NCI-H2029 (cell line): ENCODE measurements around the gene CAV1.

ENCODE experiments used
- DNase-seq: peaks from one replicate; lab custom pipeline; 2025; lab: John Stamatoyannopoulos, UW

Gene CAV1

DNA sequence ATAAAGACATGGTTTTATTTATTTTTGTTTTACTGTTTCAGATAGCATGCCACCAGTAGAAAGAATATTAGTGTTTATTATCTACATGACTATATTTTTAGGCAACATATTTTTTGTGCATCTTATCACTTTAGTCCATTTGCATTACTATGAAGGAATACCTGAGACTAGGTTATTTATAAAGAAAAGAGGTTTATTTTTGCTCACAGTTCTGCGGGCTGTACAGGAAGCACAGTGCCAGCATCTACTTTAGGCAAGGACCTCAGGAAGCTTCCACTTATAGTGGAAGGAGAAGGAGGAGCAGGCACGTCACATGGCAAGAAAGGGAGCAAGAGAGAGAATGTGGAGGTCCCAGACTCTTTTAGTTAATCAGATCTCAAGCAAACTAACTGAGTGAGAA lies 19.6 kb upstream of the CAV1 start:
- no peak for DNase-seq

- DNase-seq: no peak
Measured at GRCh38 chr7:116505823-116506222, 19.0 kb upstream of the CAV1 start.

DNA sequence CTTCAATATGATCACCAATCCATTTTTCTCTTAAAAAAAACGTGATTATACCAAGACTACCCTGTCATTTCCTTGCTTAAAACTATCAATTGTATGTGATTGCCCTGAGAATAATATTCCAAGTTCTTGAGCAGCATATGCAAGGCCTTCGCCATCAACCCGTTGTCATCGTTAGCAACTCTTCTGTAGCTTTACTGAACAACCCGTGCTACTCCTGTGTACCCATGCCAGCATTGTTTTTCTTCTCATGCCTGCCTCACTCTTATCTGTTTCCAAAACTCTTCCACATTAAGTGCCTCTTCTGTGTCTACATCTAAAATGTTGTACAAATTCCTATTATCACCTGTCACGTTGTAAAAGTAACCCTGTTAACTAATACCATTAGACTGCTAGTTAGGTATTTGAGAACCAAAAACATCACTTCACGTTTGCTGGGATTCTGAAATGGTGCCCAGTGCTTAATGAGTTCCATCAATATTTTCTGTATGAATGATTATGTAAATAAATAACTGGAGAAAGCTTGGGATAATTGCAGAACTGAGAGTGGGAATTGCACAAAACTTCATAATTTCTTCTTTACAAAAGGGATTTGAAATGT lies 14.8 kb upstream of the CAV1 start:
- DNase-seq: no peak

GRCh38 chr7:116510795-116511194 lies 14.0 kb upstream of the CAV1 start:
- no peak for DNase-seq

- peak; percentile 44 for DNase-seq
Measured at GRCh38 chr7:116511552-116512519, 13.0 kb upstream of the CAV1 start.

- DNase-seq: no peak
Measured at GRCh38 chr7:116512520-116513188, 12.2 kb upstream of the CAV1 start.

GRCh38 chr7:116515584-116515983 lies 9.3 kb upstream of the CAV1 start:
- no peak for DNase-seq

GRCh38 chr7:116516324-116516723 lies 8.5 kb upstream of the CAV1 start:
- DNase-seq: no peak

GRCh38 chr7:116517626-116518025 lies 7.2 kb upstream of the CAV1 start:
- DNase-seq: no peak

DNA sequence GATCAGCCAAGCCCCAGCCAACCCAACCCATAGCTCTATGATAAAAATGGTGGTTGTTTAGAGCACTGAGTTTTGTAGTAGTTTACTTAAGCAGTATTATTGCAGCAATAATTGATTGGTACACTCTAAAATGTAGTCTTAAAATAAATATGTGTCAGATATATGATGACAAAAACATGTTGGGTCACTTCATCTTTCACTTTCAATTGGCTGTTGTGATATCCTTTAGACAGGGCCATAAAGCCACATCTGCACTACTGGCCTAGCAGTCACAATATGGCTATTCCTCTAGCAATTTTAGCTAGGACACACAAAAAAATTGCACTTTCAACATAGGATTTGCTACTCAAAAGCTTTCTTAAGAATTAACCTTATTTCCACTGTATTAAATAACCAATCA lies 5.9 kb upstream of the CAV1 start:
- DNase-seq: no peak

DNA sequence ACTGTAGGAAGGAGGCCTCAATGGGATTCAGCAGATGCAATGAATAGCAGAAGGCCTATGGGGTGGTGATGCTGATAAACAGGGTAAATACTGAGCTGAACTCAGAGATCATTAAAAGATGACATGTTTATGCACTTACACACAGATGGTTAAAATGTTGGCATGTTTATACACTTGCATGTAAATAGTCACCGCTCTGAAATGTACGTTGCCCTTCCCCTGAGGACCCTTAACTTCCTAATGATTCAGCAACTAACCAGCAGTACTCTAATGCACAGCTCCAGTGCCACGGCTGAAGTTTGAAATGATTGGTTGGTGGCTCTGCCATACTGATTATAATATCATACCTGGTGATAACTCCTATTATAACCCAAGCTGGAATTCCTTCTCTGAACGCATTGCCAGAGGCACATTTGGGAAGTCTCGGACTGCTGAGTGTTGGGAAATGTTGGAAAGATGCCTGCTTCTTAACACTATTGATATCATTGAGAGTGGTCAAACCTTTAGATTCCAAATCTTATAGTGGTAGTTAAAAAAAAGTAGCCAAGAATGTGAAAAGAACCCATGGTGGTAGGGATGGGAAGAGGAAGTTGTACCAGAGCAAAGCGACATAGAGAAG lies 3.7 kb upstream of the CAV1 start:
- no peak for DNase-seq

GRCh38 chr7:116522247-116522646 lies 2.6 kb upstream of the CAV1 start:
- no peak for DNase-seq

- no peak for DNase-seq
Measured at GRCh38 chr7:116524221-116524608, 621 bp upstream of the CAV1 start.

DNA sequence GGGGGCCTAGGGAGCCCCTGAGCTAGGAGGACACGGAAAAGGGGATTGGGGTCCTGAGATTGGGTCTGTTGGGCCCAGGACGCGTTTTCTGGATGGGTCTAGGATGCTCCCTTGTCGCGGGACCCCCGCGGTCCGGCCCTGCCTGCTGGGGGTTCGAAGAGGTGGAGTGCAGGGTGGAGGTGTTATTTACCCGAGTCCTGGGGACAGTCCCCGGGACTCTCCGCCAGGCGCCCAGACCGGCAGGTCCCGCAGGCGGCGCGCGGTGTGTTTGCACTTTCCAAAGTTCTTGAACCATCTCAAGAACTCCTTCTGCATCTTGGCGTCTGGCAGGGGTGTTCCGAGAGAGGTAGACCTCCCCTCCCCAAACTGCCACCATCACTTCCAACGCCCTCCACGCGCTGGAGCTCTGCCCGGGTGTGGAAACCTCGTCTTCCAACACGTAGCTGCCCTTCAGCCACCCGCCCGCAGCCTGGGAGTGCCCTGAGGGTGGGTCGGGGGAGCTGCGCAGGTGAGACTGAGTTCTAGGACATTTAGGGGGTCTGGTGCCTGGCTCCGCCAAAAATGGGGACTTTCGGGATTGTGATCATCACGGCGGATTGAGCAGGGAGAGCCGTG lies 569 bp downstream of the CAV1 start:
- no peak for DNase-seq

DNA sequence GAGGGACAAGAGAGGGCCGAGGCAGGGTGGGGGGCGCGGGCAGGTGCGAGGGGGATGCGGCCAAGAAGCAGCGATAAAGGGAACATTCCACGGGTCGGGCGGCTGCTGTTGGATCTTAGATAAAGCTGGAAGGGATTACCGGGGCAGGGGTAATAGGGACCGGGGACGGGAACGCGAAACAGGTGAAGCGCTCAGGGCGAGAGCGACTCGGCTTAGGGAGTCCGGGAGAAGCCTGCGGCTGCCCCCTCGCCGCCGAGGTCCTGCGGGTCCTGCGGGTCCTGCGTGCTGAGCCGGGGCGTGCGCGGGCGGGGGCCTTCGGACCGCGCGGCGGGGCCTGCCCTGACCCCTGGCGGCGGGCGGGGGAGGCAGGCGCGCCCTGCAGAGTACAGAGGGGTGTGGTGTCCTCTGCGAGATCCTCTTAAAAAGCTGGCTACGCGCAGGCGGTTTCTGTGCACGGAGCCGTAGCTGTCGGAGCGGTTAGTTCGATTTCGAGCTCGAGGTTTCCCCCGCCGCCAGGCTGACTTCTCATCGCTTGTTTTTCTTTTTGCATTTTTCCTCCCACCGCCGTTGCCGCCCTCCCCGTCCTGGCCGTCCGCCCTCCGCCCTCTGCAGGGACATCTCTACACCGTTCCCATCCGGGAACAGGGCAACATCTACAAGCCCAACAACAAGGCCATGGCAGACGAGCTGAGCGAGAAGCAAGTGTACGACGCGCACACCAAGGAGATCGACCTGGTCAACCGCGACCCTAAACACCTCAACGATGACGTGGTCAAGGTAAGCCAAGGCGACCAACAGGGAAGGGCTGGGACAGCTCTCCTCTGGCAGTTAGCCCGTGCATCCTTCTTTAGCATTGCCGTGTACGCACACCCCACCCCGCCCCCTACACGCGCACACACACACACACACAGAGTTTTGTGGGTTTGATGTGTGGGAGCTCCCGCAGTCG lies 1.4 kb downstream of the CAV1 start:
- peak; percentile 2 for DNase-seq

DNA sequence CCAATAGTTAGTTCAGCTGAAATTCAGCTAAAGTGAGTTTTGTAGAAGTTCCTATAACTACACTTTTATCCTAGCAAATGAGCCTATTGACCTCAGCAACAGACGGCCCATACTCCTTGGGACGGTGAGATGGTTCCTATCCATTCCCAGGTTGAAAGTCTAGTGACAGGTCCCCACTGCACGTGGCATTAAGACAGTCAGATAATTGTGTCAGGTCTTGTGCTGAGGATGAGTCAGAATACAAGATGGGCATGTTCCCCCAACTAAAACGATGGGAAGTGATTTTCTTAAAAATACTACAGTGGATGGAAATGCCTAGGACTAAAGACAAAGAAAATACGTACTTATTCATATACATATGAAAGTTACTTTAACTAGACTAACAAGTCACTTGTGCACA lies 2.1 kb downstream of the CAV1 start:
- no peak for DNase-seq

GRCh38 chr7:116527521-116527920 lies 2.7 kb downstream of the CAV1 start:
- DNase-seq: no peak

DNA sequence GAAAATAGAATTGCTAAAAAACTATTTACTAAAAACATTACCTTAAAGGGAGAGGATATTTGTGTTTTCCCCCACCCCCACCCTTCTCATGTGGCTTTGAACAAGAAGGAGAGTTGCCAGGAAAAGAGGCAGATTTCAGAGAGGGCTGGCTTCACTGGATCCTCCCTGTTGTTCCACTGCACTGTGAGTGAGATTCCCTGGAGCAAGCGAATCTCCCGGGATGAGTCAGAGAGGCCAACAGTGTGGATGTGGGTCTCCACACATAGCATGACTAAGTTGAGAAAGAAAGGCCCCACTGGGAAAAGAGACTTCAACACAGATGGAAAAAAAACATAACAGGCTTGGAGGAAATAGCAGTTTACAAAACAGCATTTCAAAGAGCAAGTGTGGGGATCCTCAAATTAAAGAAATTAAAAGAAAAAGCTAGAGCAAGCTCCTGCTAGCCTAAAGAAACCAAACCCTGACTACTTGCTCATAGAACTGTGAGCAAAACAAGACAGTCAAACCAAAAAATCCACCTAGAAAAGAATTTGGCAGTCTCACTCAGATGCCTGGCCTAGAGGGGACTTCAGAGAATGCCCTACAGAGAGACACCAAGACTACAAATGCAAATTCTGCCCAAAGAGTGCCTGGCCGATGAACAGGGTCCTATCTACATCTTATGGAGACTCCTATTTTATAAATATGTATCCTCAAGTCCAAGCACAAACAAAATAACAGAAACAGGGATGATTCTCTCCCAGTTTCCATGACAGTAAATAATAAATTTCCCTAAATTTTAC lies 3.4 kb downstream of the CAV1 start:
- no peak for DNase-seq

DNA sequence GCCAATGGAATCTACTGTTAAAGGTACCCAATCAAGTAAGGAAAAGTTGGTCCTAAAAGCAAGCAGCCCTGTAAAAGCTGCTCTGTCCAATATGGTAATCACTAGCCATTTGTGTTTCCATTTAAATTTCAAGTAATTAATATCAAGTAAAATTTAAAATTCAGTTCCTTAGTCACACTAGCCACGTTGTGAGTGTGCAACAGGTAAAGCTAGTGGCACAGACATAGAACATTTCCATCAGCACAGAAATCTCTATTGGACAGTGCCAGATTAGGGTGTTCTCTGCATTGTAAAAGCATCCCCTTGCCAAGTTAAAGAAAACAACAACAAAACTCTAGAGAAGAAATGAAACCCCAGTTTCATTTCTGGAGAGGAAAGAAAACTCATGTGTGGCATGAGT lies 4.4 kb downstream of the CAV1 start:
- no peak for DNase-seq
